HUES6 (cell line): Measurements from ENCODE around the gene VPS13D.

Source experiments
- H3K27ac ChIP-seq: 2 replicates; pipeline ENCODE4 v1.7.0; 2013; ENCODE audit warnings: low read depth, mild to moderate bottlenecking, low read length, inconsistent platforms
- H3K27me3 ChIP-seq: 2 replicates; pipeline ENCODE4 v1.6.1; 2013; ENCODE audit warnings: low read length; ENCODE audit not compliant: control insufficient read depth, insufficient read depth
- H3K36me3 ChIP-seq: 2 replicates; pipeline ENCODE4 v1.6.1; 2013; ENCODE audit warnings: low read length; ENCODE audit not compliant: control insufficient read depth, insufficient read depth
- H3K4me1 ChIP-seq: 2 replicates; pipeline ENCODE4 v1.6.1; 2013; ENCODE audit warnings: low read length; ENCODE audit not compliant: control insufficient read depth, insufficient read depth
- H3K4me3 ChIP-seq: 2 replicates; pipeline ENCODE4 v1.5.1; 2013; ENCODE audit warnings: low read depth, low read length
- H3K9ac ChIP-seq: one replicate; pipeline ENCODE4 v1.6.1; 2013; ENCODE audit warnings: mild to moderate bottlenecking, low read length
- H3K9me3 ChIP-seq: 2 replicates; pipeline ENCODE4 v1.6.1; 2013; ENCODE audit warnings: low read depth, low read length; ENCODE audit not compliant: control insufficient read depth, insufficient read depth

The VPS13D gene

GRCh38 chr1:12495725-12496124, 265.9 kb downstream of the VPS13D start:
- H3K9ac ChIP-seq: no peak overlapping the region
- H3K4me3 ChIP-seq: no peak overlapping the region
- no peaks in the 10 kb centered on the region; the same call in 1 of the 2 replicates for H3K4me1 ChIP-seq
- H3K36me3 ChIP-seq: peaks cover 7% of the 10 kb centered on the region
- no peak overlapping the region for H3K27ac ChIP-seq
- H3K9me3 ChIP-seq: peaks cover 13% of the 10 kb centered on the region
- H3K27me3 ChIP-seq: no peaks in the 10 kb centered on the region

- H3K9me3 ChIP-seq: peaks cover 7% of the 10 kb centered on the region
- peaks cover 2% of the 10 kb centered on the region; the same call in 1 of the 2 replicates for H3K36me3 ChIP-seq
- no peak overlapping the region for H3K9ac ChIP-seq
- H3K27me3 ChIP-seq: no peaks in the 10 kb centered on the region
- no peaks in the 10 kb centered on the region; the same call in 1 of the 2 replicates for H3K4me1 ChIP-seq
- no peak overlapping the region for H3K27ac ChIP-seq
- H3K4me3 ChIP-seq: no peak overlapping the region
Observed at GRCh38 chr1:12496154-12496961, 266.5 kb downstream of the VPS13D start.

- no peaks in the 10 kb centered on the region; the same call in 1 of the 2 replicates for H3K4me1 ChIP-seq
- no peak overlapping the region for H3K9ac ChIP-seq
- H3K27ac ChIP-seq: no peak overlapping the region
- no peaks in the 10 kb centered on the region for H3K9me3 ChIP-seq
- no peaks in the 10 kb centered on the region for H3K36me3 ChIP-seq
- no peaks in the 10 kb centered on the region for H3K27me3 ChIP-seq
- no peak overlapping the region for H3K4me3 ChIP-seq
Observed at GRCh38 chr1:12499539-12500240, 269.9 kb downstream of the VPS13D start.

- no peak overlapping the region for H3K9ac ChIP-seq
- H3K27me3 ChIP-seq: no peaks in the 10 kb centered on the region
- no peak overlapping the region for H3K27ac ChIP-seq
- H3K9me3 ChIP-seq: no peaks in the 10 kb centered on the region
- no peaks in the 10 kb centered on the region for H3K36me3 ChIP-seq
- no peaks in the 10 kb centered on the region; the same call in 1 of the 2 replicates for H3K4me1 ChIP-seq
- H3K4me3 ChIP-seq: no peak overlapping the region
Observed at GRCh38 chr1:12501661-12502060, 271.8 kb downstream of the VPS13D start.

GRCh38 chr1:12502336-12503109, 272.7 kb downstream of the VPS13D start:
- H3K4me3 ChIP-seq: no peak overlapping the region
- no peak overlapping the region for H3K9ac ChIP-seq
- no peaks in the 10 kb centered on the region for H3K27me3 ChIP-seq
- no peaks in the 10 kb centered on the region for H3K36me3 ChIP-seq
- peaks cover 3% of the 10 kb centered on the region; the same call in 1 of the 2 replicates for H3K4me1 ChIP-seq
- no peaks in the 10 kb centered on the region for H3K9me3 ChIP-seq
- H3K27ac ChIP-seq: no peak overlapping the region

GRCh38 chr1:12503709-12504108, 273.9 kb downstream of the VPS13D start:
- H3K36me3 ChIP-seq: no peaks in the 10 kb centered on the region
- H3K27ac ChIP-seq: no peak overlapping the region
- no peaks in the 10 kb centered on the region for H3K27me3 ChIP-seq
- H3K9ac ChIP-seq: no peak overlapping the region
- no peak overlapping the region for H3K4me3 ChIP-seq
- peaks cover 3% of the 10 kb centered on the region; the same call in 1 of the 2 replicates for H3K4me1 ChIP-seq
- H3K9me3 ChIP-seq: no peaks in the 10 kb centered on the region

GRCh38 chr1:12504601-12505000, 274.8 kb downstream of the VPS13D start:
- Histone ChIP-seq H3K4me3 (no peak overlapping the region), H3K36me3 (no peaks in the 10 kb centered on the region), H3K9me3 (no peaks in the 10 kb centered on the region), H3K27ac (no peak overlapping the region), H3K9ac (no peak overlapping the region), H3K4me1 (peaks cover 4% of the 10 kb centered on the region; the same call in 1 of the 2 replicates), H3K27me3 (no peaks in the 10 kb centered on the region)

GRCh38 chr1:12505231-12505630, 275.4 kb downstream of the VPS13D start:
- no peaks in the 10 kb centered on the region for H3K36me3 ChIP-seq
- peaks cover 11% of the 10 kb centered on the region for H3K4me1 ChIP-seq
- no peaks in the 10 kb centered on the region for H3K9me3 ChIP-seq
- H3K27ac ChIP-seq: no peak overlapping the region
- H3K9ac ChIP-seq: no peak overlapping the region
- H3K27me3 ChIP-seq: no peaks in the 10 kb centered on the region
- no peak overlapping the region for H3K4me3 ChIP-seq

GRCh38 chr1:12505639-12506280, 275.9 kb downstream of the VPS13D start:
- no peak overlapping the region for H3K4me3 ChIP-seq
- no peaks in the 10 kb centered on the region for H3K36me3 ChIP-seq
- no peaks in the 10 kb centered on the region for H3K27me3 ChIP-seq
- H3K4me1 ChIP-seq: peaks cover 16% of the 10 kb centered on the region
- H3K27ac ChIP-seq: no peak overlapping the region
- H3K9ac ChIP-seq: no peak overlapping the region
- no peaks in the 10 kb centered on the region for H3K9me3 ChIP-seq
